Trophoblast cell (in vitro differentiated cells and primary cell): Measurements from ENCODE around the gene HELZ2.

Experiments used
- DNase-seq, 2 donors: peaks; one replicate each; pipeline ENCODE4 v3.0.0-alpha.2; 2016
- H2AFZ ChIP-seq: 2 replicates; pipeline ENCODE4 v1.6.1; 2013; ENCODE audit warnings: low read length, moderate library complexity, mild to moderate bottlenecking; ENCODE audit not compliant: insufficient read depth, poor library complexity
- H2AK5ac ChIP-seq: 2 replicates; pipeline ENCODE4 v1.6.1; 2013; ENCODE audit warnings: mild to moderate bottlenecking, low read length
- H2BK120ac ChIP-seq: 2 replicates; pipeline ENCODE4 v1.6.1; 2013; ENCODE audit warnings: low read length, mild to moderate bottlenecking, moderate library complexity; ENCODE audit not compliant: insufficient read depth, poor library complexity
- H2BK12ac ChIP-seq: 2 replicates; pipeline ENCODE4 v1.6.1; 2013; ENCODE audit warnings: mild to moderate bottlenecking, low read length, moderate library complexity
- H2BK5ac ChIP-seq: 2 replicates; pipeline ENCODE4 v1.6.1; 2013; ENCODE audit warnings: low read length, low read depth, moderate library complexity, mild to moderate bottlenecking; ENCODE audit not compliant: poor library complexity
- H3K14ac ChIP-seq: 2 replicates; pipeline ENCODE4 v1.6.1; 2013; ENCODE audit warnings: mild to moderate bottlenecking, low read length
- H3K18ac ChIP-seq: 2 replicates; pipeline ENCODE4 v1.6.1; 2013; ENCODE audit warnings: mild to moderate bottlenecking, low read length
- H3K23ac ChIP-seq: 2 replicates; pipeline ENCODE4 v1.6.1; 2013; ENCODE audit warnings: low read length
- H3K27ac ChIP-seq: 2 replicates; pipeline ENCODE4 v1.5.1; 2013; ENCODE audit warnings: low read depth, mild to moderate bottlenecking, inconsistent platforms, low read length, moderate library complexity
- H3K27me3 ChIP-seq: 2 replicates; pipeline ENCODE4 v1.6.1; 2013; ENCODE audit warnings: inconsistent platforms, mild to moderate bottlenecking, low read length, moderate library complexity; ENCODE audit not compliant: insufficient read depth
- H3K36me3 ChIP-seq, 2 experiments: 1 replicate in 1 of 2; 2 replicates in 1 of 2; pipeline ENCODE4 v1.6.1; 2013; ENCODE audit warnings: low read length in 2 of 2, mild to moderate bottlenecking in 2 of 2, moderate library complexity in 1 of 2; ENCODE audit not compliant: insufficient read depth in 2 of 2, control insufficient read depth in 1 of 2
- H3K4ac ChIP-seq: 2 replicates; pipeline ENCODE4 v1.6.1; 2013; ENCODE audit warnings: low read depth, mild to moderate bottlenecking, low read length, moderate library complexity
- H3K4me1 ChIP-seq, 2 experiments: 1 replicate in 1 of 2; 2 replicates in 1 of 2; pipeline ENCODE4 v1.6.1; 2013; ENCODE audit warnings: low read length in 2 of 2, mild to moderate bottlenecking in 2 of 2, moderate library complexity in 1 of 2; ENCODE audit not compliant: insufficient read depth in 2 of 2, control insufficient read depth in 1 of 2
- H3K4me2 ChIP-seq: 2 replicates; pipeline ENCODE4 v1.6.1; 2013; ENCODE audit warnings: inconsistent platforms, mild to moderate bottlenecking, low read length, moderate library complexity
- H3K4me3 ChIP-seq: 2 replicates; pipeline ENCODE4 v1.5.1; 2013; ENCODE audit warnings: mild to moderate bottlenecking, low read depth, low read length, inconsistent platforms
- H3K79me1 ChIP-seq: one replicate; pipeline ENCODE4 v1.6.1; 2013; ENCODE audit warnings: low read length
- H3K79me2 ChIP-seq: 2 replicates; pipeline ENCODE4 v1.6.1; 2013; ENCODE audit warnings: low read length, mild to moderate bottlenecking; ENCODE audit not compliant: control insufficient read depth, insufficient read depth, poor library complexity
- H3K9ac ChIP-seq: 2 replicates; pipeline ENCODE4 v1.6.1; 2013; ENCODE audit warnings: mild to moderate bottlenecking, low read length
- H3K9me3 ChIP-seq: 2 replicates; pipeline ENCODE4 v1.6.1; 2013; ENCODE audit warnings: low read depth, mild to moderate bottlenecking, control low read depth, inconsistent platforms, low read length; ENCODE audit not compliant: insufficient read depth
- H4K12ac ChIP-seq: 2 replicates; pipeline ENCODE4 v1.6.1; 2013; ENCODE audit warnings: low read depth, mild to moderate bottlenecking, low read length, moderate library complexity
- H4K8ac ChIP-seq: 2 replicates; pipeline ENCODE4 v1.6.1; 2013; ENCODE audit warnings: low read depth, mild to moderate bottlenecking, low read length, moderate library complexity
- H4K91ac ChIP-seq: one replicate; pipeline ENCODE4 v1.6.1; 2013; ENCODE audit warnings: low read depth, mild to moderate bottlenecking, low read length, moderate library complexity
- WGBS: extraction: QIAGEN DNeasy Blood & Tissue Kit; methylation state at CpG from one replicate; pipeline ENCODE4 v1.1.7; 2013; ENCODE audit warnings: missing lambda C conversion rate; ENCODE audit not compliant: insufficient read length, insufficient coverage; ENCODE audit errors: extremely low coverage; 5-methylcytosine and 5-hydroxymethylcytosine counted together

Gene HELZ2

DNA sequence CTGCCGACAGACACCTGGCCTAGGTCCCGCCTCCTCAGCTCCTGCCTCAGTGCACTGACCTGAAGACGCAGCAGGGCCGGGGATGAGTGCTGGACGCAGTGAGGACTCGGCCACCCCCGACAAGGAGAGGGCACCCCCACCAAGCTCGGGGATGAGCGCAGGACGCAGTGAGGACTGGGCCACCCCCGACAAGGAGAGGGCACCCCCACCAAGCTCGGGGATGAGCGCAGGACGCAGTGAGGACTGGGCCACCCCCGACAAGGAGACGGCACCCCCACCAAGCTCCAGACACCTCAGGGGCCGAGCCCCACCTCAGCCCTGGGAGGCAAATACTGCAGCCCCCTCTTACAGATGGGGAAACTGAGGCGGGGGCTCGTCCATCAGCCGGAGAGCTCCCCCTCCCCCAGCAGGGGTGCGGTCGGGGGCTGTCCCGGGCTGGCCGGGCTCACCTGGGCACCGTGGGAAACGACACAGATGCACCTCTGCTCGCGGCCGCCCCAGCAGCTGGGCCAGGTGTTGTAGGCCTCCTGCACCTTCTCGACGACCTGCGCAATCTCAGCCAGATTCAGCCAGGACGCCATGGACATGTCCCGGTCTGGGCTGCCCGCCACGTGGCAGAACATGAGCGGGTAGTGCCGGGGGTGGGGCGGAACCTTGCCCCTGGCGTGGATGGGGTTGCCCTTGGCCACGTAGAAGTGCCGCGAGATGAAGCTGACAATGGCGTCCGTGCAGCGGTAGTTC is 7.5 kb downstream of the HELZ2 start:
- no peak overlapping the region for H3K4me3 ChIP-seq
- no peaks in the 10 kb centered on the region for H3K79me2 ChIP-seq
- H3K27ac ChIP-seq, result no peak overlapping the region
- H4K12ac ChIP-seq, result no peak overlapping the region
- peaks cover 17 to 42% of the 10 kb centered on the region in 2 experiments for H3K36me3 ChIP-seq
- H2BK120ac ChIP-seq, result no peak overlapping the region
- H4K8ac ChIP-seq, result no peak overlapping the region
- H2AFZ ChIP-seq, result no peak overlapping the region
- H3K4me2 ChIP-seq, result no peak overlapping the region
- no peak overlapping the region for H3K4ac ChIP-seq
- DNase-seq, result no peak
- H3K9ac ChIP-seq, result no peak overlapping the region
- H2AK5ac ChIP-seq, result no peak overlapping the region
- no peak overlapping the region for H4K91ac ChIP-seq
- H3K14ac ChIP-seq, result no peak overlapping the region
- no peaks in the 10 kb centered on the region for H3K27me3 ChIP-seq
- no peaks in the 10 kb centered on the region for H3K4me1 ChIP-seq
- no CpG with 5 or more reads among the region's 46 CpGs for WGBS
- H3K23ac ChIP-seq, result no peak overlapping the region
- H2BK12ac ChIP-seq, result no peak overlapping the region
- H3K9me3 ChIP-seq, result peaks cover 6% of the 10 kb centered on the region
- no peak overlapping the region for H3K18ac ChIP-seq
- H2BK5ac ChIP-seq, result no peak overlapping the region
- no peaks in the 10 kb centered on the region for H3K79me1 ChIP-seq

DNA sequence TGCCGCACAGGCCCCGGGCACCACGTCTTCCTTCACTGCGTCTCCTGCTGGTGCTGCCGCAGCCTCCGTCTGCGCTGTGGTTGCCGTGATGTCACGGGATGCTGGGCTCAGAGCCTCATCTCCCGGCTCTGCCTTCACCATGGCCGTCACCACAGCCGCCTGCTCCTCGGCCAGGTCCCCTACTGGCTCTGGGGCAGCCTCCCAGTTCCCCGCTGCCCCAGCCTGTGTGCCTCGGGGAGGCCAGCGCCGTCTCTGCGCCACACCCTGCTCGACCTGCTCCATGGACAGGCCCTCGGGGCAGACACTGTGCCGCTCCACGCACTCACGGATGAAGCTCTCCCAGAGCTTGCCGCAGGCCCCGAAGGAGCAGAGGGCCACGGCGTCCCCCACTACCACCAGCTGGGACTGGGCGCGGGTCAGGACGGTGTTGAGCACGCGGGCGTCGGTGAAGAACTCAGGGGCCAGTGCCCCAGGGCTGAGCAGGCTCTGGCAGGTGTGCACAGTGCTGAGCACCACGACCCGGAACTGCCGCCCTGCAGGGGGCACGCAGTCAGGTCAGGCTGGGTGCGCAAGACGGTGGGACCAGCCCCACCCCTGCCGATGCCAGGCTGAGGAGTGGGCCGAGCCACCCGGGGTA is 8.2 kb downstream of the HELZ2 start:
- no peak overlapping the region for H2BK120ac ChIP-seq
- H3K4ac ChIP-seq, result no peak overlapping the region
- WGBS, result no CpG with 5 or more reads among the region's 43 CpGs
- H3K36me3 ChIP-seq, result peaks cover 22 to 47% of the 10 kb centered on the region in 2 experiments
- no peak overlapping the region for H4K91ac ChIP-seq
- H3K27me3 ChIP-seq, result no peaks in the 10 kb centered on the region
- DNase-seq, result peak in 1 of 2 donors; percentile 43
- no peaks in the 10 kb centered on the region for H3K79me2 ChIP-seq
- no peak overlapping the region for H3K27ac ChIP-seq
- H3K9ac ChIP-seq, result no peak overlapping the region
- H3K9me3 ChIP-seq, result peaks cover 6% of the 10 kb centered on the region
- H2AFZ ChIP-seq, result no peak overlapping the region
- no peak overlapping the region for H2BK5ac ChIP-seq
- no peak overlapping the region for H3K4me2 ChIP-seq
- no peaks in the 10 kb centered on the region for H3K79me1 ChIP-seq
- H3K4me3 ChIP-seq, result no peak overlapping the region
- no peak overlapping the region for H2BK12ac ChIP-seq
- no peak overlapping the region for H4K12ac ChIP-seq
- no peak overlapping the region for H2AK5ac ChIP-seq
- no peak overlapping the region for H3K23ac ChIP-seq
- H3K14ac ChIP-seq, result no peak overlapping the region
- no peak overlapping the region for H3K18ac ChIP-seq
- H4K8ac ChIP-seq, result no peak overlapping the region
- no peaks in the 10 kb centered on the region for H3K4me1 ChIP-seq

DNA sequence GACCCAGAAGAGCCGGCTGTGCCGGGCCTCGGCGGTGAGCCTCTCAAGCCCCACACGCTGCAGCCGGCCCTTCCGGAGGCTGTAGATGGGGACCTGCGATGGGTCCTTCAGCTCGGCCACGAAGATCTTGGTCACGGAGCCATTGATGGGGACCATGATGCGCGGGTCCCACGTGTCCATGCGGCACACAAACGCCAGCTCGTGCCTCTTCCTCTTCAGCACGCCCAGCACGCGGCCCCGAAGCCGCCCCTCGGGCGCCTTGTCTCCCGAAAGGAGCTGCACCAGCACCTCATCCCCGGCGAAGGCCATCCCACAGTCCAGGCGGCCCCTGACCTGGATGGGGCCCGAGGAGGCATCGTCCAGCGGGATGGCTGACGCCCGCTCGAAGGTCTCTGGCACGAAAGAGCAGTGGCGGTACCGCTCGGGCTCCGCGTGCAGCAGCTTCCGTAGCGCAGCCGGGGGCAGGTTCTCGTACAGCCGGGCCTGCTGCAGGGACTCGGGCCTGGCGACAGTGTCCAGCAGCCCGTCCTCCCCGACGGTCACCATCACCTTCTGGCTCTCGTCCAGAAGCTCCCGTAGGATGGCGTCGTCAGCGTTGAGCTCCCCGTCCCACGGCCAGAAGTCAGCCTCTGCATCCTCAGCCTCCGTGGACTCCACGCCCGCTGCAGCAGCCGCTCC is 8.9 kb downstream of the HELZ2 start:
- DNase-seq, result no peak
- Histone ChIP-seq H3K79me1 (no peaks in the 10 kb centered on the region), H3K27me3 (no peaks in the 10 kb centered on the region), H3K18ac (no peak overlapping the region), H3K4me3 (no peak overlapping the region), H3K9ac (no peak overlapping the region), H4K12ac (no peak overlapping the region), H4K91ac (no peak overlapping the region), H3K27ac (no peak overlapping the region), H3K23ac (no peak overlapping the region), H2BK120ac (no peak overlapping the region), H3K4ac (no peak overlapping the region), H3K14ac (no peak overlapping the region), H2AFZ (no peak overlapping the region), H3K4me2 (no peak overlapping the region), H3K4me1 (no peaks in the 10 kb centered on the region), H2AK5ac (no peak overlapping the region), H2BK12ac (no peak overlapping the region), H3K79me2 (no peaks in the 10 kb centered on the region), H3K36me3 (peaks cover 28 to 52% of the 10 kb centered on the region in 2 experiments), H4K8ac (no peak overlapping the region), H2BK5ac (no peak overlapping the region), H3K9me3 (peaks cover 6% of the 10 kb centered on the region)
- WGBS, result no CpG with 5 or more reads among the region's 61 CpGs

DNA sequence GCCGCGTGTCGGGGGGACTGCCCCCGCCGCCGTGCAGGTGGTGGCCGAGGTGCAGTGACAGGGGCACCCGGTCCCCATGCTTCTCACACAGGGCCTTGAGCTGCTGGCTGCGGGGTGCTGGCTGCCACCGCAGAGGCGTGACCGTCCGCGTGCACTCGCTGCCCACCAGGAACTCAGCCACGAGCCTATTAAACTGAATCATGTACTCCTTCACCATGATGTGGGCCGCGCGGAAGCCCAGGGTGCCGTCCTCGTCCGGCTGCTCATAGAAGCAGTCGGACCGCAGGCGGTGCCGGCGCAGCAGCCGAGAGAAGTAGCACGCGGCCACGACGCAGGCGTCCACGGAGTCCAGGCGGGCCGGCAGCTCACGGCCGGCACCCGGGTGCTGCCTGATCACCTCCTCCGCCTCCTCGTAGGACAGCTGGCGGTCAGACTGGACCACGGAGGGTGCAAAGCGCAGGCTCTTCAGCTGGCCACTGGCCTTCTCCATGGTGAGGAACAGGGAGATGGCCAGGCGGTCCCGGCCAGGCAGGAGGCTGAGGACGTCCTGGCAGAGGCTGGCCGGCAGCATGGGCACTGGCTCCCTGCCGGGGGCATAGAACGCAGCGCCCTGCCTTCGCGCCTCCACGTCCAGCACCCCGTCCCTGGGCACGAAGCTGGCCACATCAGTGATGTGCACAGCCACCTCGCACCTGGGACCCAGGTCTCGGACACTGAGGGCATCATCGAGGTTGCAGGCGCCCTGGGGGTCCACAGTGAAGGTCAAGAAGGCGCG is 9.8 kb downstream of the HELZ2 start:
- Histone ChIP-seq H3K27me3 (no peaks in the 10 kb centered on the region), H2AK5ac (no peak overlapping the region), H3K9ac (no peak overlapping the region), H3K4me3 (no peak overlapping the region), H2BK5ac (no peak overlapping the region), H3K4me1 (no peaks in the 10 kb centered on the region), H3K4ac (no peak overlapping the region), H3K27ac (no peak overlapping the region), H3K9me3 (peaks cover 6% of the 10 kb centered on the region), H3K14ac (no peak overlapping the region), H4K8ac (no peak overlapping the region), H3K18ac (no peak overlapping the region), H2BK120ac (no peak overlapping the region), H3K36me3 (peaks cover 34 to 58% of the 10 kb centered on the region in 2 experiments), H2BK12ac (no peak overlapping the region), H4K12ac (no peak overlapping the region), H3K23ac (no peak overlapping the region), H3K79me2 (no peaks in the 10 kb centered on the region), H4K91ac (no peak overlapping the region), H3K79me1 (no peaks in the 10 kb centered on the region), H3K4me2 (no peak overlapping the region), H2AFZ (no peak overlapping the region)
- no peak for DNase-seq
- WGBS, result no CpG with 5 or more reads among the region's 62 CpGs
